Activated CD4-positive, alpha-beta T cell treated with anti-CD3 and anti-CD28 coated beads, Interleukin-10, Interleukin-2, amounts not matched to agents 100 ng/mL and 50 ng/mL, durations not matched to agents 16 hours and 8 hours (primary cell): ENCODE results near the gene WDR88.
"Not testable (repeated sequence)": the region's sequence is repeated elsewhere in the genome, so short reads cannot be mapped to it uniquely, and the experiment has no call there.

Source experiments
- DNase-seq: peaks from one replicate; pipeline ENCODE4 v3.0.0-alpha.2; 2020

WDR88 gene

GRCh38 chr19:33199441-33200265 is 67.7 kb downstream of the WDR88 start:
- no peak for DNase-seq

DNA sequence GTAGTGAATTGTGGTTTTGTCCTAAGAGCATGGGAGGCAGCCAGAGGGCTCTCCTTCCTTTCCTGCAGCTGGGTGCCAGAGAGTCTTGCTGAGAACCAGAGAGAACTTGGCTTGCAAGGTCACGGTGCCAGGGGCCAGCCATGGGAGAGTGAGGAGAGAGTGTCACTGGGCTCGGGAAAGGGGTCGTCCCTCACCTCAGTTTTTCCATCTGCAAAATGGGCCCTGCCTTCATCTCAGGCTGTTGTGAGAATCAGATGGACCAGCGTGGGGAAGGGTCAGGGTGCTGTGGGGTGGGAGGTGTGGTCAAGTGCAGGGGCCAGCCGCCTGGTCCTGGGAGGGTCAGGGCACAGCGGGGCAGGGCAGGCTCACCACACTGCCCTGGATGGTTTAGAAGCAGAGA is 69.6 kb downstream of the WDR88 start:
- DNase-seq = no peak

DNA sequence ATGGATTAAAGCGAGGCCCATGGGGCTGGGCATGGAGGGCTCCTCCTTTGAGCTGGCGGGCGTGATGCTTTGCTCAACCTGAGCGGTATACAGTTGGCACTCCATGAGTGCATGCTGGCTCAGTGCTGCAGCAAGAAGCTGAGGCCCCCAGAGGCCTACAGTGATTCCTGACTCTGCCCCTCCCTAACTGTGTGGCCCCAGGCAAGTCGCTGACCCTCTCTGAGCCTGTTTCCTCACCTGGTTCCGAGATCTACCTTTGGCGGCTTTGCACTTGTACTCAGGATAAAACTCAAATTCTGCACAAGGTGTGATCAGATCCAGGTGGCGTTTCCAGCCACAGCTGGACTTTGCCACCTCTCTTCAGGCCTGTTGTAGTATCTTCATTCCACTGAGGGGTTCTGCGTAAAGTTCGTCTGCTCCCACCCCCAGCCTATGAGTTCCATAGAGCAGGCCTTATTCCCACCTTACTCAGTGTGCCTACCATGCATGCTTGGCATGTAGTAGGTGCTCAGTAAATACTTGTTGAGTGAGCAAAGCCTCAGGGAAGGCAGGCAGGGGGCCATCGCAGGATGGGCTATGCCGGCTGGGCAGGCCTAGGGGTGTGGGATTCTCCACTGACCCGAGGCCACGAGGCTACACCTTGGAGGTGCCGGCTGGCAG is 70.1 kb downstream of the WDR88 start:
- no peak for DNase-seq

- no peak for DNase-seq
Observed at GRCh38 chr19:33202546-33203507, 70.9 kb downstream of the WDR88 start.

DNA sequence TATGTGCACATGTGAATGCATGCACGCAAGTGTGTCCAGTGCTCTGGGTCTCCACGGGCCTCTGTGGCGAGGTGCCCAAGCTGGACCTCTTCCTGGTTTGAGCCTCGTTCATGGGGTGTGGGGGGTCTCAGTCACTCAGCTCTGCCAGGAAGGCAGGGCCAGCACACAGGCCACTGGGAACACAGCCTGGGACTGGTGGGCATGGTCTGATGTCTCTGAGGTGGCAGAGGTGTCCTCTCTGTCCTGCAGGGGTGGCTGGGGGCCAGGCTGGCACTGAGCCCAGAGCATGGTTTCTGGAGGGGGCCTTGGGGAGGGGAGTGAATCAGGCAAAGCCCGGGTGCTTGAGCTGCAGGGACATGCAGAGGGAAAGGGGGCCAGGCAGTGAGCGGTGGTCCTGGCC is 71.6 kb downstream of the WDR88 start:
- DNase-seq = no peak

DNA sequence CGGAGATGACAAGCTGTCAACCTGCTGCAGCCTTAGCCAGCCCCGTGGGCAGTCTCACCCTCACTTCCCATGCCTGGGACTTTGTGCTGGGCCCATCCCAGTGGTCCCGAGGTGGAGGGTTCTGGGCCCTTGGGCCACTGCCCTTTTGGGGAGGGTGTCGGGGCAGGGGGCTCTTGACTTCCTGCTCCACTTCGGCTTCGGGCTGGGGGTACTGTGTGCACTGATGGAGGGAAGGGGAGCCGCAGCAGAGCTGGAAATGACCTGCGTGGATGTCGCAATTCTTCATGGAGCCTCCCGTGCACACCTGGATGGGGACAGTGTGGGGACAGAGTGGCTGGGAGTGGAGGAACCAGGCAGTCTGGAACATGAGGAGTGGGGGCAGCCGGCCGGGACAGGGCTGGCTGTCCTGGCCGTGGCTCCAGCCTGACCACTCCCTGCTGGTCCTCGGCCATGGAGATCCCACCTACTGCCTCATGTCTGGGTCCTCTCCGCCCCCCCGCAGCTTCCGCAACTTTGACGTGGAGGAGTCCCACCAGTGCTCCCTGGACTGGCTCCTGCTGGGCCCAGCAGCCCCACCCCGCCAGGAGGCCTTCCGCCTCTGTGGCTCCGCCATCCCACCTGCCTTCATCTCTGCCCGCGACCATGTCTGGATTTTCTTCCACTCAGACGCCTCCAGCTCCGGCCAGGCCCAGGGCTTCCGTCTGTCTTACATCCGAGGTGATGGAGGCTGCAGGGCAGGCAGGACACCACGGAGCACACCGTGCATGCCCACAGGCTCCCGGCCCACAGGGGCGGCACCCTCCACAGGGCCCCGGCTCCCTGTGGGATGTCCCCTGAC is 72.4 kb downstream of the WDR88 start:
- DNase-seq = no peak

GRCh38 chr19:33205110-33205509 is 73.2 kb downstream of the WDR88 start:
- no peak for DNase-seq

GRCh38 chr19:33205531-33206260 is 73.8 kb downstream of the WDR88 start:
- no peak for DNase-seq

GRCh38 chr19:33206261-33207039 is 74.5 kb downstream of the WDR88 start:
- DNase-seq = no peak

GRCh38 chr19:33207040-33207620 is 75.2 kb downstream of the WDR88 start:
- no peak for DNase-seq

DNA sequence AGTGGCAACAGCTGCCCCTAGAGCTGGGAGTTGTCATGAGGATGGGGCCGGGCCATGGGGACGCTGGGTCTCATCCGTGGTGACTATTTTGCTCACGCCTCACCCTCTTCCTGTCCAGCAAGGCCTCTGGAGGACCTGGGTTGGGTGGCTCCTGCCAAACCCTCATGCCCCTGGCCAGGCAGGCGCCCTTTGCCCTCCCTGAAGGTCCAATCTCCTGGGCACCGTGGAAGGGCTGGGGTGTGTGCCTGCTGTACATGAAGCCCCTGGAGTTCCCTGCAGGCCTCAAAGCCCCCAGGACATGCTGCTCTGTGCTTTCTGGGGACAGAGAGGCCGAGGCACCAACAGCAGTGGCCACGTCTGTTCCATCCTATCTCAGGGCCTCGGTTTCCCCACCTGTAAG is 76.0 kb downstream of the WDR88 start:
- no peak for DNase-seq

DNA sequence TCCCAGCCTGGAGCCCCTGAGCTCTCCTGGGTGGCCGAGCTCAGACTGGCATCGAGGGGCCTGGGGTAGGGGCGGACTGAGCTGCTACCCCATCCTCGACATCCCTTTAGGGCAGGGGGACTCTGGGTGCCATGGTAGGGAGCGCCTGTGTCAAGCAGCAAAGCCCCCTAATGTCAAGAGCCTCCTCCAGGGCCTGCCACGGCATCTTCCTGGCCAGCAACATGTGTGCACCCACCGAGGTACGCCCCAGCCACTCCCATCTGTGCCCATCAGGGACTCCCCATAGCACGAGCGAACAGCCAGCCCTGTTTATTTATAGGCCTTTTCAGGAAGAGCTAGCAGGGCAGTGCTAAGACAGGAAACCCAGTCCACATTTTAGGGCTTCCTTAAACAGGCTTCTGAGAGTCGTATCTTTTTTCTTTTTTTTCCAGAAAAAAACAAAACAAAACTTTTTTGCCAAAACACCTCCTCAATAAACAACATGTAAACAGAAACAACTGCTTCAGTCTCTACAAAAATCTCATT is 76.5 kb downstream of the WDR88 start:
- no peak for DNase-seq

- DNase-seq = no peak
Observed at GRCh38 chr19:33208904-33209849, 77.3 kb downstream of the WDR88 start.

- not testable (repeated sequence) for DNase-seq
Observed at GRCh38 chr19:33209850-33210230, 77.9 kb downstream of the WDR88 start.

GRCh38 chr19:33210266-33210940 is 78.5 kb downstream of the WDR88 start:
- DNase-seq = no peak

DNA sequence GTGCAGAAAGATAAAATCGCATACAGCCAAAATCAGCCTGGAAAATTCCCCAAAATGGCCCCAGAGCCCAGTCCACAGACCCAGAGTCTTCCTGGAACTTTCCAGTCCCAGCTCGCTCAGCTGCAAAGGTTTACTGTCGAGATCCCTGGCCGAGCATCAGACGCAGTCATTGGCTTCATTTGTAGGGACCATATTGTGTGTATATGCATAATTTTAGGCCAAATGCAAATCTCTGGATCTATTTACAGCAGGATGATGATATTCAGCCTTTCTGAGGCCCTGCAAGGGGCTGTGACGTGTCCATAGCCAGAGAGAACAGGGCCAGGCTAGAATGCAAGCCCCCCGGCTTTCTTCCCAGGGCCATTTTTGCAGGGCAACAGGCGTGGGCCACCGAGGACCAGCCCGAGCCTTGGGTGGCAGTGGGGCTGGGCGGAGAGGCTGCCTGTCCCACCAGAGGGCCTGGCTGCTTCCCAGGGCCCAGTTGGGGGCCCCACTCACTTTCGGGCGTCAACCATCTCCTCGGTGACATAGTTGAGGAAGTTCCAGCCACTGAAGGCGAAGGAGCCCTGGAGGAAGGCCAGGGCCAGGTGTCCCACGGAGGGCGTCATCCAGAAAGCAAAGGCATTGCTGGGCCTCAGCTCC is 80.0 kb downstream of the WDR88 start:
- no peak for DNase-seq

GRCh38 chr19:33212436-33213172 is 80.7 kb downstream of the WDR88 start:
- DNase-seq = no peak
